GM23248 (cell line): Measurements from ENCODE around the gene ACKR1.

Source experiments
- EZH2 ChIP-seq: fragments of 200-600 bp; sonication (generic); IDR thresholded peaks from 2 replicates; pipeline ENCODE4 v1.6.1; 2018; ENCODE audit warnings: antibody characterized with exemption, mild to moderate bottlenecking; ENCODE audit not compliant: insufficient read depth, poor library complexity, severe bottlenecking
- EZH2phosphoT487 ChIP-seq: fragments of 200-600 bp; sonication (generic); IDR thresholded peaks from 2 replicates; pipeline ENCODE4 v1.6.1; 2018; ENCODE audit warnings: antibody characterized with exemption, moderate library complexity, mild to moderate bottlenecking, low read depth; ENCODE audit not compliant: insufficient read depth

DNA sequence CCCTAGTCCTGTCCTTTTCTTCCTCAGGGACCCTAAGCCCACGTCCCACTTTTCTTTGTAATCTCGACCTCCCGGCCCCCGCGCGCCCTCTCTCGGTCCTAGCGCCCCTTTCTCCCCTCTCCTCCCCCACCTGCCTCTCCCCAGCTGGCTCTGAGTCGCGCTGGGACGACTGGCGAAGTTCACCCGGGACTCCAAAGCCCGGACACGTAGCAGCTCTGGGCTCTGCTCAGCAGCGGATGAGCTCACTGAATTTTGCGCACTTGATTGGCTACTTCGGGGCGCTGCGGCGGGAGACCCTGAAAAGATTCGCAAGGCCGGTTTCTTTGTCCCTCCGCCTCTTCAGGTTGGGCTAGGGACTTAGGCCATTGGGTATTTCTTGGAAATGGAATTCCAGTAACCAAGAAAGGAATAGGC, 16.3 kb upstream of the ACKR1 start:
- TF ChIP-seq EZH2: no peak
- TF ChIP-seq EZH2phosphoT487: no peak
